Stimulated activated effector memory CD8-positive, alpha-beta T cell treated with anti-CD3 and anti-CD28 coated beads, Interleukin-12 subunit alpha, Interleukin-12 subunit beta, amount 100 ng/mL, for 72 hours (primary cell): ENCODE measurements around the gene GRIP1.

ENCODE experiments used
- ATAC-seq: fragments of 150-1000 bp; cut with Tn5 transposase; 2 replicates; pipeline ENCODE4 v1.10.0; 2021
- DNase-seq, 2 donors: peaks; one replicate each; pipeline ENCODE4 v3.0.0; 2021 to 2022; ENCODE audit warnings: low spot score in 2 of 2
- H3K27ac Mint-ChIP-seq: one replicate; pipeline ENCODE4 v1.8.0; 2022; ENCODE audit warnings: mild to moderate bottlenecking, mixed read lengths
- H3K36me3 Mint-ChIP-seq: one replicate; pipeline ENCODE4 v1.8.0; 2022; ENCODE audit warnings: mild to moderate bottlenecking, mixed read lengths
- H3K4me1 Mint-ChIP-seq: one replicate; pipeline ENCODE4 v1.8.0; 2022; ENCODE audit warnings: mixed read lengths
- H3K4me3 Mint-ChIP-seq: one replicate; pipeline ENCODE4 v1.8.0; 2022; ENCODE audit warnings: mild to moderate bottlenecking, mixed read lengths
- H3K9me3 Mint-ChIP-seq: one replicate; pipeline ENCODE4 v1.8.0; 2022; ENCODE audit warnings: mixed read lengths

GRIP1 gene

DNA sequence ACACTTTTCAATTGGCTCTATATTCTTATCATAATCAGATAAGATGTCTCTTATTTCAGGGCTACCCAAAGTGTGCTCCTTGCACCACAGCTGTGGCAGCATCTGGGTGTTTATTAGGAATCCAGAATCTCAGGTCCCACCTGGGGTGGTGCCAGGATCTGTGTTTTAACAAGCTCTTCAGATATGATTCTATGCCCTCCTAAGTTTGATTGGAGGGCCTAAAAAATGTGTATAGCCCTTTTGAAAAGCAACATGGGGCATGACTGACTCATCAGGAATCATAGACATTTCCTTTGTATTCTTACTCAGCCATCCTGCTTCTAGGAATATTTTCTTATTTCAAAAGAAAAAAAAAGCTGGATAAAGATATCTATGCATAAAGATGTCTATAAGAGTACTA lies 273.5 kb downstream of the GRIP1 start:
- no peak overlapping the region for H3K4me3 Mint-ChIP-seq
- H3K27ac Mint-ChIP-seq: no peak overlapping the region
- no peaks in the 10 kb centered on the region for H3K9me3 Mint-ChIP-seq
- no peaks in the 10 kb centered on the region for H3K4me1 Mint-ChIP-seq
- DNase-seq (no peak), ATAC-seq (no peak)
- H3K36me3 Mint-ChIP-seq: no peaks in the 10 kb centered on the region

DNA sequence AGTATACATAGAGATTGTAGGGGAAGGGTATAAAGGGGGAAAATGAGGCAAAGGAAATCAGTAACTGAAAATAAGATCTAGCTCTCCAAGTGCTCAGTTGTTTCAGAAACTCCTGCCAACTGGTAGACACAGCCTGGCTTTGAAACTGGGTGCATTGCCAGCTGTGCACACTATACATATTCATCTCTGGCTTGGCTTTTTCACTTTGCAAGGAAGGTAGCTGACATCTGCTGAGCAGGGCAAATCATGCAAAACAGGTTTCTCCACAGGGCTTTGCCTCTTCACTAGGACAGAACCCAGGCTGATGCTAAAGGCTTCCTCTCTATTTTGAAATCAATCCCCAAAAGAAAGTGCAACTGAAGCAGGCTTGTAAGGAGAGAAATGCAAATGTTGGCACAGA lies 275.1 kb downstream of the GRIP1 start:
- no peaks in the 10 kb centered on the region for H3K9me3 Mint-ChIP-seq
- no peak for ATAC-seq
- no peak overlapping the region for H3K4me3 Mint-ChIP-seq
- H3K4me1 Mint-ChIP-seq: no peaks in the 10 kb centered on the region
- no peak for DNase-seq
- H3K27ac Mint-ChIP-seq: no peak overlapping the region
- no peaks in the 10 kb centered on the region for H3K36me3 Mint-ChIP-seq

DNA sequence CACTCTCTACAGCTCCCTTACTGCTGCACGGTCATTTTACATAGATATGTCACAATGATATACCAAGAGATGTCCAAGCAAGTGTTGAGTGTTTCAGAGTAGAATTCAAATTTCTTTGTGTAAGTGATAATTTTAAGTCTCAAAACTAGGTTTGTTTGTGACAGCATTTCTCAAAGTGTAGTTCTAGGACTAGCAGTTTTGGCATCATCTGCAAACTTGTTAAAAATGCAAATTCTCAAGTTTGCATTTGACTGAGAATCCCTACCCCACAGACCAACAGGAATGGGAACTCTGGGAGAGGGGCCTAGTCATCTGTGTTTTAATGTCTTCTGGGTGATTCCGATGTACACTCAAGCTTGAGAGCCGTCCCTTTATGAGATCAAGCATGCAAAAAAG lies 279.0 kb downstream of the GRIP1 start:
- DNase-seq (no peak), ATAC-seq (no peak)
- H3K27ac Mint-ChIP-seq: no peak overlapping the region
- no peaks in the 10 kb centered on the region for H3K4me1 Mint-ChIP-seq
- no peaks in the 10 kb centered on the region for H3K9me3 Mint-ChIP-seq
- no peaks in the 10 kb centered on the region for H3K36me3 Mint-ChIP-seq
- H3K4me3 Mint-ChIP-seq: no peak overlapping the region

DNA sequence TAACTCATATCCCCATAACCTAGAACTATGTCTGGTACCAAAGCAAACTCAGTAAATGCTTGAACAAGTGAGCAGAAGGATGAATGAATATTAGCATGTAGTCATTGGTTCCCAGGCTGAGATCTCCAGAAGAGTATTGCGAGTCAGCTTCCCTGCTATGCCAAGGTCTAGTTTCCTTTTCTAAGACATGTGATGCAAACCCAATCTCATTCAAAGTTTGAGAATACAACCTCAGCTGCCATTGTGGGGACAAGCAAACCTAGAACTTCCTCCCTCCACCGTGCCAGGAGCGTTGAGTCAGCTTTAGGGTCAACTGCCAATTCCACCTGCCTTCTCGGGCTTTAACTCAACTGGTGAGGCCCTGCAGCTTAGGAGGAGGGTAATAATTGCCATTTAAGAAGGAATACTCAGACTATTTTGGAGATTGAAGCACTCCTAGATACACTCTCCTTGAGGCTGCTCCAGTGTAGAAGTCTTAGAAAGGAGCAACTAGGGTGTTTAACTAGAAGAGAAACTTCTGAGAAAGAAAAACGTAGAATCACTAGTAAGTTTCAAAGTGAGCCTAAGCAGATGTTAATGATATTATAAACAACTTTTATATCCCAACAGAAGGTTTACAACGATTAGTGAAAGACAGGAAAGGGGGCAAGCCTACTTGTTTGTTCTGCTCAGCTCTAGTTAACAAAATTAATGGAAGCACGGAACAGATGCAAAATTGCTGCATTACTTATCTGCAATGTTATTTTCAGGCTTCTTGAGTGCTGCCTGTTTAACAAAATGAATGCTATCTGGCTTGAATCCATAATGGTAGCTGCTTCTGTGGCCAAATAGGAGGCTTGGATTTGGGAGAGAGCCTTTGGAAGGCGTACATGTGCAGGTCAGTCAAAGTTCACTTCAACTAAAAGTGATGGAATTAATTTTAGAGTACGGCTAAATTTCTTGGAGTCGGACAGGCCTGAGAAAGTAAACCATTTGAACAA lies 279.7 kb downstream of the GRIP1 start:
- DNase-seq (no peak), ATAC-seq (peak; percentile 32)
- Mint-ChIP-seq H3K36me3 (no peaks in the 10 kb centered on the region), H3K9me3 (no peaks in the 10 kb centered on the region), H3K4me1 (peaks cover 4% of the 10 kb centered on the region), H3K27ac (no peak overlapping the region), H3K4me3 (no peak overlapping the region)

DNA sequence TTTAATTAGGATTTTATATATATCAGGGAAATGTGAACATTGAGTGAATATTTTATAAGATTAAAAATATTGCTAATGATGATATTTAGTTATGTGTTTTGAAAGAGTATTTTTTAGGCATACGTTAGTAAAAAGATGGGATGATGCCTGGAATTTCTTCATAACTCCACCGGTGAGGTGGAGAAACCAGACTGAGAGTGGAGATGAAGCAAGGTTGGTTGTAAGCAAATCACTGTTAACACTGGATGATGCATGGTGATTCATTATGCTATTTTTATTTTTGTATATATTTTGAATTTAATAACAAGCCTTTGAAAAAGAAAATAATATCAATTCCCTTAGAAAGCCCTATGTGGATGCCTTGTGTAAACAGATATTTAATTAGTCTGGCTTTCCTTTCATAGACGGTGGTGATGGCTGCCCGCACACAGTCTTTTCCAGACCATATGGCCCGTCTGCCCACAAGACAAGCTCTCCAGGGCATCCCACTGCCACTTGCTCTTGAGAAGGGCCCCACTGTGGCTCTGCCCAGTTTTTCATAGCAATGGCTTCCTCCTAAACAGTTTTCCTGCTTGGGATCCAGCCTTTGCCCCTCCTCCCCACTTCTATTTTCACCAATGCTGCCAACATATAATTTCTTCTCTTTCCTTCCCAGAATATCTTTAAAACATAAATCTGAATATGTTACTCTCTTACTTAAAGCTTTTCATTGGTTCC lies 281.1 kb downstream of the GRIP1 start:
- Mint-ChIP-seq H3K9me3 (no peaks in the 10 kb centered on the region), H3K4me1 (peaks cover 10% of the 10 kb centered on the region), H3K4me3 (no peak overlapping the region), H3K36me3 (no peaks in the 10 kb centered on the region), H3K27ac (no peak overlapping the region)
- ATAC-seq (no peak), DNase-seq (no peak)

DNA sequence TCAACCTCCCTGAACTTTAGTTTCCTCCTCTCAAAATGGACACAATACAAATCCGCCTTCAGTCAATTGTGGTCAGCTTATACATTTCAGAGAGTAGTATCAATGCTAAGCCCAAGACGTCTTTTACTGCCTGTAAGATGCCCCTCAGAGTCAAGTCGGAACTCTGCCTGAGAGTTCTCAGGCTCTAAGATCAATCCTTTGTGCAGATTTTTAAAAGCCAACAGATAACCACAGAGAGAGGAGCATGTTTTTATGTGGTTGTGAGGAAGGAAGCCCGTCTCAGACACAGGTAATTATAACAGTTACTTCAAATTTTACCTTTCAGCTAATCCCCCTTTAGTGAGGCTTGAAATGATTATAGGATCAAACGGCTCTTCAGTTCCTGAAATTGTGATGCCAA lies 285.0 kb downstream of the GRIP1 start:
- H3K9me3 Mint-ChIP-seq: no peaks in the 10 kb centered on the region
- H3K4me3 Mint-ChIP-seq: no peak overlapping the region
- DNase-seq (no peak), ATAC-seq (no peak)
- H3K27ac Mint-ChIP-seq: no peak overlapping the region
- peaks cover 10% of the 10 kb centered on the region for H3K4me1 Mint-ChIP-seq
- H3K36me3 Mint-ChIP-seq: no peaks in the 10 kb centered on the region

DNA sequence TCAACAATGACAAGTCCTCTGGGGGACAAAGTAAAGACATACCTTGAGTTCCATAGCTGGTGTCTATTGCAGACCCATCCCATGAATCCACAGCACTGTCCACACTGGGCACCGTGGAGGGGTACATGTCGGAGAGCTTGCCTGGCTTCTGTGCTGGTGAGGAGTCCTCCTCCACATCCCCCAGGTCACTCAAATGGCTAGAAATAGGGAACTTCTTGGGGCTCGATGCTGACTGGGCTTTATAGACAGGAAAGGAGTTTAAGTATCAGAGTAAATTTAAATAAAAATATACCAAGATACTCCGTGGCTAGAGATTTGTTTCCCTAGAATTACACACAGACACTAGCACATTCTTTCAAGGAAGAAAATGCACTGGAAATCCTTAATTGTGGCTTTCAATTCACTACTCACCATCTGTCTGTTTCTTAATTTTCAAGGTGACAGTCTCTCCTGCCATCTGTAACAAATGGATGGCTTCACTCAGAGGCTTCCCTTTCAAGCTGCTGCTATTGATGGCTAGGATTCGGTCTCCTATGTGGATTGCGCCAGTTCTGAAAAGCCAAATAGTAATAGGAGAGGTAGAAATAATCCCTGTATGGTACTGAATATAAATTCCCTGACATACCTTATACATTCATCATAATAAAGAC lies 286.5 kb downstream of the GRIP1 start:
- DNase-seq (no peak), ATAC-seq (no peak)
- Mint-ChIP-seq H3K36me3 (no peaks in the 10 kb centered on the region), H3K4me3 (no peak overlapping the region), H3K4me1 (peaks cover 10% of the 10 kb centered on the region), H3K9me3 (no peaks in the 10 kb centered on the region), H3K27ac (no peak overlapping the region)

DNA sequence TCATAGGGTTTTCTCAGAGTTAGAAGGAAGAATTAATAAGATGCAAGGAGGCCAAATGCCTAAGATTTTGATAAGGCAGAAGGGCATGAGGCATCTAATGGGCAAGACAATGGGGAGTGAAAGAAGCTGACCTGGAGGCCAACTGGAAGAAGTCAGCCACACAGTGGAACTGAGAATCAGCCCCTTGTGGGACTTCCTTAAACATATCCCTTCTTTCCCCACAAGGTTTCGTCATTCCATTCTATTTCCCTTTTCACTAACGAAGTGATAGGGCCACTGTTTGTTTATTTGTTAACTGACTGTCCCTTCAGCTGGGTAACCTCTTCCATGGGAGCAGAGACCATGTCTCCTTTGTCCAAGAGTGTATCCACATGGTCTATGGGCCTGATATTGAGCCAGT lies 290.4 kb downstream of the GRIP1 start:
- H3K36me3 Mint-ChIP-seq: no peaks in the 10 kb centered on the region
- H3K9me3 Mint-ChIP-seq: no peaks in the 10 kb centered on the region
- H3K4me3 Mint-ChIP-seq: no peak overlapping the region
- no peak for ATAC-seq
- H3K27ac Mint-ChIP-seq: no peak overlapping the region
- H3K4me1 Mint-ChIP-seq: no peaks in the 10 kb centered on the region
- no peak for DNase-seq

DNA sequence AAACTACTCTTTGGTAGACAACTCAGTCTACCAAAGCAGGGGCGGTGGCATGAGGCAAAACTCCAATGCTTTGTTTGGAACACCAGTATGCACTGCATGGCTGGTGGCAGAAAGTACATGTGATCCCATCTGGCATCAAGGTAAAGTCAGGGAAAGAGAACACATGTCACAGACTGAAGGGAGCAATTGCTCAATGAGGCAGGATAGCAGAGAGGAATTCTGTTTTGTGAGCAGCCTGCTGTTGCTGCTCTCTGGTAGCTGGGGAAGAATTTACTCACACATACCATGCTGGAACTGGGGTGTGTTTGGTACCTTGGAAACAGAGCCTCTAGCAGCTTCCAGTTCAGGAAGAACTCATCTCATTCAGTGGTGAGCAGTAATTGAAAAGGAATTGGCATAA lies 291.8 kb downstream of the GRIP1 start:
- Mint-ChIP-seq H3K9me3 (no peaks in the 10 kb centered on the region), H3K36me3 (no peaks in the 10 kb centered on the region), H3K27ac (no peak overlapping the region), H3K4me3 (no peak overlapping the region), H3K4me1 (no peaks in the 10 kb centered on the region)
- no peak for ATAC-seq
- no peak for DNase-seq

DNA sequence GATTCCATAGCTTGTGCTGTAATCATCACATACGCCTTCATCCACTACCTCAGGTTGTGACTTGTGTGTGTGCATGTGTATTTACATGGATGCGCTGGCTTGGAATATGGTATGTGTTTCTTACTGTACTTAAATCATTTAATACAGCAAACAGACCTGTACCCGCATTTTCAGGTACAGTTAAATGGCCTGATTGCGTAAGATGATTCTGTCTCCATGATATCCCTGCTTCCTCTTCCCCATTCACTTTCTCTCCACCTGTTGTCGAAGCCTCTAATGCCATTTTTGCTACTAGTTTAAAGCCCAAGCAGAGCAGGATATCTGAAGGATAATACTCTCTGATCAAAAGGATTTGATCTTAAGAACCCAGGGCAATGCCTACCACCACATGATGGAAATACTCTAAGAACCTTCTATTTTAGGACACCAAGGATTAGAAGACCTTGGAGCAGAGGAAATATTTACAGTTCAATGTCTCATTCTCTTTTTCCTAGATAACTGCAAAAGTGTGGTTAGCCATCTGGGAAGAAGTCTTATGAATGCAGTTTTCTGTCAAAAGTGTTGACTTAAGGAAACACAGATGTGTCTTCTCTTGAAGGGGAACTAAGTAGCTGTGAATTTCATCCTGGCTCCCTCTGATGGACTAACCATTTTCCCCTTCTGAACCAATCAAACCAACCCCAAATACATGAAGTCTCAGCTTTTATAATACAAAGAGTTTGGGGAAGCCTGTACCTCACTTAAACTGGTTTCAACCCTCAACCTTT lies 297.9 kb downstream of the GRIP1 start:
- Mint-ChIP-seq H3K36me3 (no peaks in the 10 kb centered on the region), H3K4me3 (no peak overlapping the region), H3K9me3 (no peaks in the 10 kb centered on the region), H3K4me1 (no peaks in the 10 kb centered on the region), H3K27ac (no peak overlapping the region)
- DNase-seq: no peak
- ATAC-seq: no peak

DNA sequence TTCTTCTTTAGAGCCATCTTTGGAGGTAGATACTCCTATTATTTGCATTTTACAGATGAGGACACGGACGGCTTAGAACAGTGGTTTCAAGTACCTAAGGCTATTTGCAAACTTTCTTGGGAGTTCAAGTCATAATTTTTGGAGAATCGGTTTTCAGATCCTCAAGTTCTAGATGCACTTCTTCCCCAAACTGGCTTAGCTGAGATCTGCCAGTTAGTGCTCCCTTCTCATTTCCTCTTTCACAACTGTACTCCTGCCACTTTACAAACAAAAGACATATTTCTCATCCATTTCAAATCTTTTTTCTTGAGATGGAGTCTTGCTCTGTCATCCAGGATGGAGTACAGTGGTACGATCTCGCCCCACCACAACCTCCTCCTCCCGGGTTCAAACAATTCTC lies 299.3 kb downstream of the GRIP1 start:
- no peaks in the 10 kb centered on the region for H3K36me3 Mint-ChIP-seq
- DNase-seq: no peak

DNA sequence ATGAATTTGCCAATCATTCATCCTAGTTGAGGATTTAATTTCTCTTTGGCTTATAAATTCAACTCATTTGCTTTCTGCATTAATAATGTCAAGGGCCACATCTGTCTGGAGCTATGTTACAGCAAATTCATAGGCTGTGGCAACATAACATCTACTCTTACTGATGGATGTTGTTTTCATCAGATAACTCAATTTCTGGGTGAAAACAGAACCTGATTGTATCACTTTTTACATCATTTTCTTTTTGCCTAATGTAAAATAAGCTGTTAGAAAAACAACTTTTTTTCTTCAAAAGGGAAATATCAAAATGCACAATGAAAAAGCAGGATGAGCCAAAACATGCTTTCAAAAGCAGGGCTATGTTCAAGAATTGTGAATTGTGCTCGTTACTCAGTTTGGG lies 303.3 kb downstream of the GRIP1 start:
- no peak overlapping the region for H3K4me3 Mint-ChIP-seq
- ATAC-seq: no peak

More for the DNA sequence above, 299.3 kb downstream of the GRIP1 start:
- ATAC-seq: no peak
- H3K9me3 Mint-ChIP-seq: no peaks in the 10 kb centered on the region
- no peaks in the 10 kb centered on the region for H3K4me1 Mint-ChIP-seq
- H3K4me3 Mint-ChIP-seq: no peak overlapping the region
- H3K27ac Mint-ChIP-seq: no peak overlapping the region

DNA sequence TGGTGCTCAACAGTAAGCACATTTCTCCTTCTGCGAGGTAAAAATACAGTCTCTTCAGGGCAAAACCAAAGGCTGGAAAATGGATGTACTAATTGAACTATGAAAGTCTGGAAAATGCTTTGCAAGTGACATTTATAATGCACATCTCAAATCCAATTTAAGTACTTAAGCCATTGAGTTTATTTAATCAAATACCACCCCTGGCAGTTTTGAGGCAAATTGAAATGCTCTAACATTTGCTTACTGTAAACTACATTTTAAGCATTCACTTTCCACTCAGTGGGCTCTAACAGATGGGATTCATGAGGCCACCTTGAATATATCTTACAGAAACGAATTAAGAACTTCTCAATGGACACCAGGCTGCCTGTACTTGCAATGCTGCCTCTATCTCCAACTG lies 306.9 kb downstream of the GRIP1 start:
- no peak overlapping the region for H3K27ac Mint-ChIP-seq

More for the DNA sequence above, 303.3 kb downstream of the GRIP1 start:
- no peaks in the 10 kb centered on the region for H3K9me3 Mint-ChIP-seq
- DNase-seq: no peak
- no peaks in the 10 kb centered on the region for H3K4me1 Mint-ChIP-seq
- no peaks in the 10 kb centered on the region for H3K36me3 Mint-ChIP-seq
- H3K27ac Mint-ChIP-seq: no peak overlapping the region

DNA sequence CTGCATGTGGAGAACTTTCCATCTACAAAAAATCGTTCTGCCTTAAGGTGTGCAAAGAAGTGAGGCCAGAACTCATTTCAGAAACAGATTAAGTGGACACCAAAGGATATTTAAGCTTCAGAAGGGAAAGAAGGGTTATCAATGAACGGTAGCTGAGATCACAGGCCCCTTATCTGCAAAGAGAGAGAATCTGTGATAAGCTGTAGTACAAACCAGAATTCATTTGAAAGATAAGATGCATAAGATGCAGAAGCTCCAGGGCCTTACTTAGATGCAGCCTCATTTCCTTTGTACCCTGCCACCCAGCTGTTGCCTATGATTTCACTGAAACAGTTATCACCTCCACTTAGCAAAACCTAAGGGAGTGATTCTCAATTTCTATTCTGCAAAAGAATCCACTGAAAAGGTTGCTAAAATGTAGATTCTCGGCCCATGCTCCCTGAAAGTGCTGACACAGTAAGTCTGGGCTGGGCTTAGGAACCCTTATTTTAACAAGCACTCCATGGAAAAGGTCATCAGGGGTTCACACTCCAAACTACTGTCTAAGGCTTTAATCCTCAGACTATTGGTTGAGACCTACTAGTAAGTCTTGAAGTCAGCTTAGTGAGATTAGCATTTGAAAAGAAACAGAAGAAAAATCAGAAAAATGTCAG lies 311.7 kb downstream of the GRIP1 start:
- Mint-ChIP-seq H3K4me3 (no peak overlapping the region), H3K4me1 (no peaks in the 10 kb centered on the region), H3K9me3 (no peaks in the 10 kb centered on the region), H3K27ac (no peak overlapping the region), H3K36me3 (no peaks in the 10 kb centered on the region)
- DNase-seq: no peak
- no peak for ATAC-seq

More for the DNA sequence above, 306.9 kb downstream of the GRIP1 start:
- H3K4me1 Mint-ChIP-seq: no peaks in the 10 kb centered on the region
- H3K4me3 Mint-ChIP-seq: no peak overlapping the region
- DNase-seq: no peak
- H3K9me3 Mint-ChIP-seq: no peaks in the 10 kb centered on the region
- no peaks in the 10 kb centered on the region for H3K36me3 Mint-ChIP-seq
- no peak for ATAC-seq
